ENCODE measurements around the gene TMED8.
"Not testable (repeated sequence)": the region's sequence is repeated elsewhere in the genome, so short reads cannot be mapped to it uniquely, and the experiment has no call there.

TMED8 gene

DNA sequence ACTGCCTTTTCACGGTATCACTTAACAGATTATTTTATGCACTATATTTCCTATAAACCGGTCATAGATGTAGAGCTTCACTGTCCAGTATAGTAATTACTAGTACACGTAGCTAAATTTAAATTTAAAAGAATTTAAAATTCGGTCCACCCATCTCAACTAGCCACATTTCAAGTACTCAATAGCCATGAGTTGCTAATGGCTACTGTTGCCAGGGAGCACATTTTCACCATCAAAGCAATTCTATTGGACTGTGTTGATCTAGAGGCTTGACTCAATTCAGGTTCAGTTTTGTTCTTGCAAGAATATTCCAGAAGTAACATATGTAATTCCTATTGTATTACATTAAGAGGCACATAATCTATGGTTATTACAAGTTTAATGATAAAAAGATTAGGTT is 20.0 kb downstream of the TMED8 start:
- no peak for DNase-seq

DNA sequence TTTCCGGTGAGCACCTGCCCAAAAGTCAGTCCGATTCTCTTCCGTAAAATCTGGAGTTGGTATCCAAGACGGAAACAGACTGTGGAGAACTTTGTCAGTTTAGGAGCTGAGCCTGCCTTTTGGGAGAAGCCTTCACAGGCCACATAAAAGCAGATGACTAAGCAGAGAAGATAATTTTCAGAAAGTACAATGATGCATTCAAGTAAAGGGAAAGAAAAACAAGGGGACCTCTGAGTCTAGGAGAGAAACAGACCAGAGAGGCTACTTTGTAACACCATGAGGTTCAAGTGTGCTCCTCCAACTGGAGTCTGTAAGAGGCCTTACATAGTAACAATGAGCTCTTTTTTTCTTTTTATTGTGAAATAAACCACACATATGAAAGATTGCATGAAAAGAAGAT is 21.1 kb downstream of the TMED8 start:
- no peak for DNase-seq

DNA sequence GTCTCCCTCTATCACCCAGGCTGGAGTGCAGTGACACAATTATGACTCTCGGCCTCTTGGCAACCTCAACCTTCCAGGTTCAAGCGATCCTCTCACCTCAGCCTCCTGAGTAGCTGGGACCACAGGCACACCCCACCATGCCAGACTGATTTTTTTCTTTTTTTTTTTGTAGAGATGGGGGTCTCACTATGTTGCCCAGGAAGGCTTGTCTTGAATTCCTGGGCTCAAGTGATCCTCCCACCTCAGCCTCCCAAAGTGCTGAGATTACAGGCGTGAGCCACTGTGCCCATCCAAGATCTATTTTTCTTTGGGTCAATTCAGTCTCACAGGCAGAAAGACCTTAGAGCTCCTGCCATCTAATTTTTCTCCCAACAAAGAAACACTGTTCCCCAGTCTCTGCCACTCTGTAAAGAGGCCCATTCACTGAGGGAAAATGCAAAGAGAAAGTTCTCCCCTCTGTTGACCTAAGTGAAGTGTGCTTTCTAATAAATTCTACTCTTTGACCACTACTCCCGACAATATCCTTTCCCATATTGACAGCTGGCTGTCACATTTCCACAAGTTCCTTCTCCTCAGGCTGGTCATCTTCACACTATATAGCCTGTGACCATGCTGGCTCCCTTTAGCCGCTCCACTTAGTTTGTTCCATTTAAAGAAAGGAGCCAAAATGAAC is 23.3 kb downstream of the TMED8 start:
- DNase-seq: no peak

DNA sequence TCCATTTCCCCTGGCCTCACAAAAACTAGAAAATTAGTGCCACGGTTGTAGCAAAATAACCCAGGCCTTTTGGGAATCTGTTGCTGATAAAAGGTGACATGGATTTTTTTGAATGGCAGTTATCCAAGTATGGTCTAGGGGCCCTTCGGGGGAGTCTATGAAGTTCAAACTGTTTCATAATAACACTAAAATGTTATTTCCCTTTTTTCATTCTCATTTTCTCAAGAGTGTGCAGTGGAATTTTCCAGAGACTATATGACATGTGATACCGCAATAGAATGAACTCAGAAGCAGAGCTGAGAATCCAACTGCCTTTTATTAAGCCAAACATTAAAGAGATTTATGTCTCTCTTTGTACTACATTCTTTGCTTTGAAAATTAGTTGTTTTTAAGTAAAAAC is 29.1 kb downstream of the TMED8 start:
- DNase-seq: no peak

DNA sequence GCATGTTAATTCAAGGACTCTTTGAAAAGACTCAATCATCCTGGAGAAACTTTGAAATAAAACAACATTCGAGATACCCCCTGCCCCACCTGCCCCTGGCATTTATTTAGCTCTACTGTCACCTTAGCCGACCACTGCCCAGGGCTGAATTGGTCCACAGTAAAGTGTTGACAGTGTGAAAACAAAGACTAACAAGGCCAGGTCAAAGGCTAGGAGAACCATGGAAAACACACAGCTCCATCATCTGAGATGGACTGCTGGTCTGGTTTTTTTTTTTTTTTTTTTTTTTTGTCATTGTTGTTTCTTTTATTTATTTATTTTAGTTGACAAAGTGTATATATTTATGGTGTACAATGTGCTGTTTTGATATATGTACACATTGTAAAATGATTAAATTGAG is 30.4 kb downstream of the TMED8 start:
- DNase-seq: no peak

DNA sequence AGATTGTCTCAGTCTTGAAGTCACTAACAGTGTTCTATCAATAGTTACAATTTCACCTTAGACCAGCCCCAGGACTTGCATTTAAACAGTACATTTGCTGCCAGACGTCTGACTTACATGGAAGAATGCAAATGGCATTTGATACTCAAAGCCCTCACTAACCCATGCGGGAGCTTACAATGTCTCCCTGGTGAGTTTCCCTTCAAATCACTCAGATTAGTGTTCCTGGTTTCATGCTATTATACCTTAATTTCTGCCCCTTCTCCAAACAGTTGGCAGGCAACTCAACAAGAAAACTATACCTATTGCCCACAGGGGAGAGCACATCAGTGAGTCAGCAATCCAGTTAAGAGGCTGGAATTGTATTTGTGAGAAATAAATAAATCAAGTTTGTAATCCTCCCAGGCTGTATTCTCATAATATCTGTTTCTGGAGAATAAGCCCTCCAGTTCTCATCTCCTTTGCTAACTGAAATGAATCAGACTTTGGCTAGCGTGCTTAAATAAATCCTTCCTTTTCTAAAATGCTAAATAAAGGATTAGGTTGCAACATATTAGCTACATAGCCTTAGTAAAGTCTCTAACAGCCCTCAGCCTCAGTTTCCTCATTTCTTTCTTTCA is 32.4 kb downstream of the TMED8 start:
- no peak for DNase-seq

DNA sequence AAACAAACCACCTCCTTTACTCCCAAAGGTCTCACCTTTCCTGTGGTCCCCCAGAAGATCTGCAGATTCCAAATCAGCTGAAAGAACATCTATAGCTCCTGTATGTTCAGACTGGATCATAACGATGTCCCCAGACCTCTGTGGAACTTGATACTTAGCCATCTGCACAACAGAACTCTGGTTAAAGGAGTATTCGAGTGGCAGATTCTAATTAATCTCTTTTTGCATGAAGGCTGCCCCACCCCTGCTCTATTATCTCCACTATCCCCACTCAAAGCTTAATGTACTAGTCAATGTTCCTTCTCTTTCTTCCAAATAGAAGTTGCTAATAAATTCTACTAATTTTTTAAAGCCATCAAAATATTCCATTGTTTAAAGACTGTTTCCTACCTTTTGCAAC is 33.2 kb downstream of the TMED8 start:
- DNase-seq: no peak

DNA sequence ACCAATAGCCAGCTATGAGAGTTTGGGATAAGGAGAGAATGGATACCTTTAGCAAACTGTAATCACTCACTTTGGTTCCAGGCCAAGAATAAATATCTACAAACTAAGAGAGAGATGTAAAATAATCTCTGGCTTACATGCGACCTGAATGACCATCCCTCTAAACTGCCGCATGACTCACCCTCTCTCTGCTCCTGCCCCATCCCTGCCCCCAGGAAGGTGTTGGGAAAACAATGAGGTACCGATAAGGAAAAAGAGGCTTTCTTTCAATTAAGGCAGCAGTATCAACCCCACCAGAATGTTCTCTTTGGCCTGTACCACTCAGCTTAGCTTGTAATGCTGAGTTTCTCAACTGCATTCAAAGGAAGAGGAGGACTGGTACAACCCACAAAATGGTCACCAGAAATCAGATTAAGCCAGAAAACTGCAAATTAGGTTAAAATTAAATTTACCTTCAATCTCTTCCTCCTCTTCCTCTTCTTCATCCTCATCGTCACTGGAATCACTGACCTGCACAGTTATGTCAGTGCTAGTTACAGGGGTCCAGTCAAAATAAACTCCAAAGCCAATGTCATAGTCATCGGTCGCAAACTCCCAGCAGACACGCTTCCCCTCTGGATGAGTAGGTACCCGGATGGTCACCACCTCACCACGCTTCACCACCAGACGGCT is 34.0 kb downstream of the TMED8 start:
- DNase-seq: no peak

DNA sequence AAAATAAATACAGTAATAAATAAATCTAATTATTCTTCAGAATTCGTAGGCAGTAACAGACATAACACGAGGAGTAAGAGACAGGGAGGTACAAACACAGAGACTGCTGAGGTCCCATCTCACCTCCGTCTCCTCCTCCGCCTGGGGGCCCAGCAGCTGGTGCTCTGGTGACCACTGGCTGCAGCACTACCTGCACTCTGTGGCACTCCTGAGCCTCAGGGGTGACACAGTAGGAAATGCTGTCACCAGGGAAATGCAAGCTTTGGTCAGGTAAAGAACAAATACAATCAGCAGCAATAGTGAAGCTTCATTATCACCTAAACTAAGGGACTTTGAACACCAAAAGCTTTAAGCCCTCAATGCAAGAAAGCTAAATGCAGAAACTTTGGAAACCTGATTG is 36.5 kb downstream of the TMED8 start:
- no peak for DNase-seq

DNA sequence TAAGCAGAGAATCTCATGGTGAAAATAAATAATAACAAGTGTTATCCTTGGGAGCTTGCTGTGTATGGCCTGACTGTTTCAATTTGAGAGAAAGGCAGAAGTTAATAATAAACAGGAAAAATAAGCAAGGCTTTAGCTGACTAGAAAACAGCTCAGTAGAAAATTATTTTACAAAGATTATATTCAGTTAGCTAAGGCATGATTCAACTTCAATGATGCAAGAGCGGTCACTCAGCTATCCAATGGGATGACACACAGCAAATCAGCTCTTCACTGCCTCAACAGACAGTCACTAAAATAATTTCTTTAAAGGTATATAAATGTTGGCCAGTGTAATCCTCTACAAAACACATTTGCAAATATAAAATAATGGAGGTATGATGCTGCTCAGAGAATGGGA is 37.5 kb downstream of the TMED8 start:
- DNase-seq: no peak

DNA sequence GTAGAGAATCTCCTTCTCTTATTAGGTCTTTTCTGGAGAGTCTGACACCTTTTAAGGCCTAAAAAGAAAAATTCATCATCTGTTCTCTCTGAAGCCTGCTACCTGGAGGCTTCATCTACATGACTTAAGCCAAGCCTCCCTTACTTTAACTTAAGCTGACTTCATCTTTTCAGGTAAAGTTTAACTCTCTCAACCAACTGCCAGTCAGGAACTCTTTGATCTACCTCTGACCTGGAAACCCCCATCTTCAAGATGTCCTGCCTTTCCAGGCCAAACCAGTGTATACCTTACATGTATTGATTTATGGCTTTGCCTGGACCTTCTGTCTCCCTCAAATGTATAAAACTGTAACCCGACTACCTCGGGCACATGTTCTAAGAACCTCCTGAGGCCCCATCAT is 38.6 kb downstream of the TMED8 start:
- DNase-seq: no peak

DNA sequence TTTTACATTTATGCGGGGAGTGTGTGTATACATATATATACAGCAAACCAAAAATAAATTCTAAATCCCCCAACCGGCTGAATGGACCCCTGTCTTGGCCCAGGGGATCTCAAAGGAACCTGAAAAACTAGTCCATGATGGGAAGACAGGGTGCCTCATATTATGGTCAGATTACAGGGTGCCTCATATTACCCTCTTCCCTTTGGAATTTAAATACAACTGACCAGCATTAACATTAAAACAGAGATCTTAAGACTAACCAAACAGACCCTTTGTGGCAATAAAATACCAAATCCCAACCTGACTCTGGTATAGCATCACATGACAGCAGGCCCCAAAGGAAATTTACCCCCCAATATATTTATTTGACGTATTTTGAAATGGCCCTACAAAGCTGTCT is 39.0 kb downstream of the TMED8 start:
- no peak for DNase-seq

DNA sequence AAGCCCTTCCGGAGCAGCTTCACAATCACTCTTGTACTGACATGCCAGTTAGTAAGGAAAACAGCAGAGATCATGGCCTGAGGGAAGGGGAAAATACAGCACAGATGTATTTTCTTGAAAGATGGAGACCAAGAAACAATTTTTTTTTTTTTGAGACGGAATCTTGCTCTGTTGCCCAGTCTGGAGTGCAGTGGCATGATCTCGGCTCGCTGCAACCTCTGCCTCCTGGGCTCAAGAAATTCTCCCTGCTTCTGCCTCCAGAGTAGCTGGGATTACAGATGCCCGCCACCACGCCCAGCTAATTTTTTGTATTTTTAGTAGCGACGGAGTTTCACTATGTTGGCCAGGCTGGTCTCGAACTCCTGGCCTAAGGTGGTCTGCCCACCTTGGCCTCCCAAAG is 39.6 kb downstream of the TMED8 start:
- DNase-seq: not testable (repeated sequence)

DNA sequence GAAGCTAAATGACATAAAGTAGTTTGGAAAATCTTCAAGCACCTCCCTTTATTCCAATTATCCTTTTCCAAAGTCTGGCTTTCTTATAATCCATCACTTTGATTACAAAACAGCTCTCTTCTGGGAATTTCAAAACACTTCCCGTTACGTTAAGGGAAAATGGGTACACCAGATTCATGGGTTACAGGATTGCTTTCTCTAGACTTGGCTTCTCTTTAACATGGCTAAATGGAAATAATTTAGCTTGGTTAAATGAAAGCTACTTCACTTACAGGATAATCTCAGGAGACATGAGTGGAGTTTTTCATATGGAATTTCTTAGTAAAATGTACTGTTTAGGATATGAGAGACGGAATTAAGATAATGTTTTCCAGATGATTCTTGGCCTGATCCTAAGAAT is 41.3 kb downstream of the TMED8 start:
- no peak for DNase-seq

DNA sequence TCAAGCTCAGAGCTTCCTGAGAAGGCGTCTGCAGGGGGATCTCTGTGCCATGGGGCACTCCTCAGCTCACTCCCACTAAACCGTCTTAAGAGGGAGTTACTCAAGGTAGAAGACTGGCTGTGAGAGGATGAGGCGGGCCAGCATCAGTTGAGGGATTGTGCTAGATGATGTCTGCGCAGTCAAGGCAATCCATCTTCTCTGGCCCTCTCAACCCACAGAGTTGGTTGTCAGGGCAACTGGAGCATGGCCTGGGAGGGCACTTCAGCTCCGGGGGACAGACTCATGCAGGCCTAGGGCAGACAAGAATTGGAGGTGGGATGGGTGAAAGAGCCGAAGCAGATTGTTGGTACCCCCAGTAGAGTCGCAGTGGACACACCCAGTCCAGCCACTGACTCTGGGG is 47.0 kb downstream of the TMED8 start:
- DNase-seq: no peak

DNA sequence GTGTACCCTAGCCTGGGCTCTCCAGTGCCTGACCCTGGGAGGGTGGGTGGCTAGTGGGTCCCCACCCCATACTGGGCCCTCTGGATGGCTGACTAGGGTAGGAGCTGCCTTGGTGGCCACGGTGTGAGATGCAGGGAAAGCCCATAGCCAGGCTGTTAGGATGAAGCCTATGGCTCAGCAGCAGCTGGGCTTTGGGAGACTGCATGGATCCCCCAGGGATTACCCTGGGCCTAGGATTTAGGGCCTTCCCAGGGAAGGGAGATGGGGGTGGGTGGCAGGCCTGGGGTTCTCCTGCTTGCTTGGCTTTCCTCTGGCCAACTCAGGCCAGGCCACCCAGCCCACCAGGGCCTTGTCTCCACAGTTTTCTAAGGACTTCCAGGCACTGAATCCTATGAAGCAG is 49.8 kb downstream of the TMED8 start:
- no peak for DNase-seq

DNA sequence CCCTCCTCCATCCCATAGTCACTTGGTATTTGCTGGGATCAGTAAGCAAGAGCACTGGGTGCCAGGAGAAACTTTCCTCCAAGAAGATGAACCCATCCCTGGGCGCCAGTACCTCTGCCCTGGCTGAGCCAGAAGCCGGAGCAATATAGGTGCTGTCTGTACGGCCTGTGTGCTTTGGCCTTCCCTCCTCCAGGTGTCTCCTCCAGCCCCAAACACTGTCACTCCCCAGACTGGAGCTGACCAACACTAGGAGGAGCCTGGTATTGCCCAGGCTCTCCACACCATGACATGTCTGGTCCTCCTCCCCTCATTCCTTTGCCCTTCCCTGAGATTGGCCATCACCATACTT is 51.2 kb downstream of the TMED8 start:
- no peak for DNase-seq

DNA sequence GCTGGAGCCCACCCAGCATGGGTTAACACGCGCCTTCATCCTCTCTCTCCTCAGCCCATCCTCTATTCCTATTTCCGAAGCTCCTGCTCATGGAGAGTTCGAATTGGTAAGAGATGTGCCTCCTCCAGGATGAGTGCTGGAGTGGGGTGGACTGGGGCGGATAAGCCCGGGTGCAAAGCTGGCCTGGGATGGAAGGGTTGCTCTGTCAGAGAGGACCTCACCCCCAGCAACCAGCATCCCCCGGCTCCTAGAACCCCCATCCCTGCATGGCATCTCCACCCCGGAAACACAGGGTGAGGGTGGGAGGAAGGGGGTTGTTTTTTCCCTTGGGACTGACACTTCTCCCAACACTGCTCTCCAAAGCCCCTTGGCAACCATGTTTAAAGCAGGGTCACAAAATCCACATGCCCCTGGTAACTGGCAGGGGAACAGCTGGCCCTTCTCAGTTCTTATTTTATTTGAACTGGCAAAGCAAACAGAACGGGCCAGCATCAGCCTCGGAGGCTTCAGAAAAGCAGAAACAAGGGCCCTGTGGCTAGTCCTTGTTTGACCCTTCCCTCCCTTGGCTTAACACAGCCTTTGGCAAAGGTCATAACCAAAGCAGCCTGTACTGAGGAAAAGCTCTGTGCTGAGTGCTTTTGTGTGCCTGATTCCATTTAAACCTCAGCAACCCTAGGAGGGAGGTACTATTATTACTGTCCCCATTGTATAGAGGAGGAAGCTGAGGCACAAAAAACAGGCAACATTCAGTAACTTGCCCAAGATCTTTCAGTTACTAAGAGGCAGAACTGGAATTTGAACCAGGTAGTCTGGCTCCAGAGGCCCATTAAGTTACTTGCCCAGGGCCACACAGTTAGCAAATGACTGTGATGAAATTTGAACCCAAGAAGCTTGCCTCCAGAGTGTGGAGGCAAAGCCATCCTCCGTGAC is 51.8 kb downstream of the TMED8 start:
- no peak for DNase-seq

DNA sequence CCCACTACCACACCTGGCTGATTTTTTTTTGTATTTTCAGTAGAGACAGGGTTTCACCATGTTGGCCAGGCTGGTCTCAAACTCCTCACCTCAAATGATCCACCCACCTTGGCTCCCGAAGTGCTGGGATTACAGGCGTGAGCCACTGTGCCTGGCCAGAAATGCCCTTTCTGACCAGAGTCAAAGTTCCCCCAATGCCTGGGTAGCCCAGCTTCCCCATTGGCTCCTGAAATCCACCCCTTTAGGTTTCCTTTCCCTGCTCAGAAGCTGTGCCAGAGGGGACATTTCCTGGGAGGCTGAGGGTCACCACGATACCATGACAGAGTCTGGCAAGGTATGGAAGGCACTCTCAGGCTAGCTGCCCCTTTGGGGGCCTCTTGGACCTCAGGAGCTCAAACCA is 52.6 kb downstream of the TMED8 start:
- DNase-seq: no peak

DNA sequence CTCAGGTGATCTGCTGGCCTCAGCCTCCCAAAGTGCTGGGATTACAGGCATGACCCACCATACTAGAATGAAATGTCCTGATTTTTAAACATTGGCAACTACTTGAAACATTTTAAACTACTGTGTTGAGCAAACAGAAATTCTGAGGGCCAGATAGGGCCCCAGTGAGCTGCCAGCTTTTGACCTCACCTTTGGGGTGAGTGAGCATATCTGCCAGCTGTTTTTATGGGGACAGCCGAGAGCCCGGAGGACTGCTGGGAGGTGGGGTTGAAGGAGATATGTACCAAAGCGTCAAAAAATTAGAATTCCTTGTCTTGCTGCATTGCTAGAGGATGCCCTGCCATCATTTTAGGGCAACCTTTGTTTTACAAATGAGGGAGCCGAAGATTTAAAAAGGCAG is 53.3 kb downstream of the TMED8 start:
- DNase-seq: no peak

DNA sequence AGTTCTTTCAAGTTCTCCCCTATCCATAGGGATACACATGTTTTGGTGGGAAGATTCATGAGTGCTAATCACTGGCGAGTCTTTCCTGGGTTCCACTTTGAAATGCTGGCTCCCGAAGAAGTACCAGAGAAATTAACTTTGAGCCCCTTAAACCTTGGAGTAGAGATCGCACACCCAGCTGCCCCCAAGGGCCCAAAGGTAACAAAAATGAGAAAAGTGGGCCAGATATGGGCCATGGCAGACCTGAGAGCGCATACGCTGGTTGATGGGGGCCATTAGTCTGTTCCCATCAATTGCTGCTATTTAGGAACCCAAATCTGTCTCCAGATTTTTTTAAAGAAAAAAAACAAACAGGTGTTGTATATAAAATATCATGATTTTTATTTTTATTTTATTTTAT is 53.9 kb downstream of the TMED8 start:
- DNase-seq: no peak

DNA sequence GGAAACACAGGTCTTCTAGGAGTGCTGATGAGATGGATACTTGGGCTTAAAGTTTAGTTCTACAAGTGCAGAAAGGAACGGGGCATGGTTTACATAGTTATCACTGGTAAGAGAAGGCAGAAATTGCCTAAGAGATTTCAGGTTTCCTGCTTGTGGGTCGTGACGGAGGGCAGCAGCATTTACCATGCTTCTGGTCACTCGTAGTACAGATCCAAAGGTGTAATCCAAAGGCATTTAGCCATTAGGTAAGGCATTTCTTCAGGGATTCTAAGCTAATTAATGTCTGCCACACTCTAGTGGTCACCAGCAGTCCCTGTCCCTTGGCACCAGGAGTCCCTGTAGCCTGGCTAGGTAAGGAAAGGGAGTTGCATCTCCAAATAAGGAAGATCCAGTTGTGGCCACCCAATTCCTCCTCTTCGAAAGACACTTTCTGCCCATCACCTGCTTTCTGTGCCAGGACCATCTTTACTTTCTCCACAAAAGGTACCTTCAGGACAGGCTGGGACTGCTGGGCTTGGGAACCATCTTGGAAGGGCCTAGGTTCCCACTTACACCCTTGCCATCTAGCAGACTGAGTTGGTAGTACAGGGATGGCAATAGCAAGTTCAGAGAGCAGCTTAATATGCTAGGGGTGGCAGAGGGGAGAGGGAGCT is 54.5 kb downstream of the TMED8 start:
- DNase-seq: no peak

All from activated gamma-delta T cell treated with Interleukin-2 at 50 U/mL for 16 hours (primary cell).